Measurements from ENCODE around the gene ANGPT4. TPM values are rescaled to one million over a fixed set of nuclear protein-coding genes. Genes with fewer than 3 reads are reported as not detected.

The ANGPT4 gene
- total RNA-seq, 1 experiment from 2014 or later: not detected

GRCh38 chr20:922781-923180, 6.6 kb upstream of the ANGPT4 start:
- Histone ChIP-seq H3K4me3 (no peak overlapping the region), H3K9me2 (ENCODE audit: insufficient read depth) (no peaks in the 10 kb centered on the region), H3K4me2 (no peak overlapping the region), H3K9me3 (ENCODE audit: insufficient read depth, low read depth) (no peaks in the 10 kb centered on the region), H3K36me3 (ENCODE audit: low read depth) (no peaks in the 10 kb centered on the region), H4K20me1 (ENCODE audit: insufficient read depth) (no peaks in the 10 kb centered on the region), H3F3A (ENCODE audit: insufficient read depth, low read depth) (no peaks in the 10 kb centered on the region), H2AFZ (no peak overlapping the region), H3K27ac (no peak overlapping the region), H3K79me2 (ENCODE audit: low read depth) (no peaks in the 10 kb centered on the region), H3K4me1 (replicated peaks; ENCODE audit: insufficient read depth) (no peaks in the 10 kb centered on the region), H3K27me3 (ENCODE audit: insufficient read depth, low read depth) (peaks cover 22% of the 10 kb centered on the region)
- BruUV-seq (replicated peaks): no TSS peak
- no peak for DNase-seq
- POLR2A ChIA-PET (ENCODE audit: unreplicated experiment): no interaction called here
- TF ChIP-seq EZH2 (IDR thresholded peaks at IDR 0.05; ENCODE audit: low read depth) (no peak), CTCF (conservative IDR thresholded peaks at IDR 0.05) (no peak)
- CTCF ChIA-PET: no interaction called here
- intact Hi-C loops (cut with micrococcal nuclease; ENCODE audit: unreplicated experiment): no loop called here

- H3K9me3 ChIP-seq (ENCODE audit: insufficient read depth, low read depth): no peaks in the 10 kb centered on the region
Measured at GRCh38 chr20:921068-921467, 4.9 kb upstream of the ANGPT4 start.

GRCh38 chr20:920311-920710, 4.2 kb upstream of the ANGPT4 start:
- no peaks in the 10 kb centered on the region for H4K20me1 ChIP-seq (ENCODE audit: insufficient read depth)
- TF ChIP-seq EZH2 (IDR thresholded peaks at IDR 0.05; ENCODE audit: low read depth) (no peak), CTCF (conservative IDR thresholded peaks at IDR 0.05) (no peak)
- POLR2A ChIA-PET (ENCODE audit: unreplicated experiment): no interaction called here
- no peak overlapping the region for H3K4me2 ChIP-seq
- no peaks in the 10 kb centered on the region for H3K4me1 ChIP-seq (replicated peaks; ENCODE audit: insufficient read depth)
- no peak overlapping the region for H3K4me3 ChIP-seq
- H3K27me3 ChIP-seq (ENCODE audit: insufficient read depth, low read depth): peaks cover 11% of the 10 kb centered on the region
- CTCF ChIA-PET: interaction anchor here (0.7 kb wide), 1 partner anchor 15 kb away, joined by 5 read pairs; no protein-coding TSS in a partner anchor
- H3K79me2 ChIP-seq (ENCODE audit: low read depth): no peaks in the 10 kb centered on the region
- DNase-seq: no peak
- H2AFZ ChIP-seq: no peak overlapping the region
- no peaks in the 10 kb centered on the region for H3F3A ChIP-seq (ENCODE audit: insufficient read depth, low read depth)
- no peaks in the 10 kb centered on the region for H3K9me2 ChIP-seq (ENCODE audit: insufficient read depth)
- no peaks in the 10 kb centered on the region for H3K9me3 ChIP-seq (ENCODE audit: insufficient read depth, low read depth)
- BruUV-seq (replicated peaks): no TSS peak
- intact Hi-C loops (cut with micrococcal nuclease; ENCODE audit: unreplicated experiment): no loop called here
- no peak overlapping the region for H3K27ac ChIP-seq
- H3K36me3 ChIP-seq (ENCODE audit: low read depth): no peaks in the 10 kb centered on the region

More at GRCh38 chr20:921068-921467, 4.9 kb upstream of the ANGPT4 start:
- H4K20me1 ChIP-seq (ENCODE audit: insufficient read depth): no peaks in the 10 kb centered on the region
- no peak overlapping the region for H3K27ac ChIP-seq
- no peaks in the 10 kb centered on the region for H3K79me2 ChIP-seq (ENCODE audit: low read depth)
- CTCF ChIA-PET: no interaction called here
- no TSS peak for BruUV-seq (replicated peaks)
- no peak overlapping the region for H2AFZ ChIP-seq
- peaks cover 11% of the 10 kb centered on the region for H3K27me3 ChIP-seq (ENCODE audit: insufficient read depth, low read depth)
- H3K4me2 ChIP-seq: no peak overlapping the region
- no peak overlapping the region for H3K4me3 ChIP-seq
- no peaks in the 10 kb centered on the region for H3K9me2 ChIP-seq (ENCODE audit: insufficient read depth)
- no peak for DNase-seq
- no peaks in the 10 kb centered on the region for H3K4me1 ChIP-seq (replicated peaks; ENCODE audit: insufficient read depth)
- intact Hi-C loops (cut with micrococcal nuclease; ENCODE audit: unreplicated experiment): no loop called here
- H3K36me3 ChIP-seq (ENCODE audit: low read depth): no peaks in the 10 kb centered on the region
- H3F3A ChIP-seq (ENCODE audit: insufficient read depth, low read depth): no peaks in the 10 kb centered on the region
- TF ChIP-seq CTCF (conservative IDR thresholded peaks at IDR 0.05) (no peak), EZH2 (IDR thresholded peaks at IDR 0.05; ENCODE audit: low read depth) (no peak)
- POLR2A ChIA-PET (ENCODE audit: unreplicated experiment): no interaction called here
